ENCODE measurements around the gene THAP3. TPM values are rescaled to one million over a fixed set of nuclear protein-coding genes. Genes with fewer than 3 reads are reported as not detected.

Gene THAP3
- total and polyA plus RNA-seq, 2 of the 8 experiments (the other 6 are each of a cell fraction or from before 2014, with no cell fraction given) = 8.2 to 15.3 TPM

DNA sequence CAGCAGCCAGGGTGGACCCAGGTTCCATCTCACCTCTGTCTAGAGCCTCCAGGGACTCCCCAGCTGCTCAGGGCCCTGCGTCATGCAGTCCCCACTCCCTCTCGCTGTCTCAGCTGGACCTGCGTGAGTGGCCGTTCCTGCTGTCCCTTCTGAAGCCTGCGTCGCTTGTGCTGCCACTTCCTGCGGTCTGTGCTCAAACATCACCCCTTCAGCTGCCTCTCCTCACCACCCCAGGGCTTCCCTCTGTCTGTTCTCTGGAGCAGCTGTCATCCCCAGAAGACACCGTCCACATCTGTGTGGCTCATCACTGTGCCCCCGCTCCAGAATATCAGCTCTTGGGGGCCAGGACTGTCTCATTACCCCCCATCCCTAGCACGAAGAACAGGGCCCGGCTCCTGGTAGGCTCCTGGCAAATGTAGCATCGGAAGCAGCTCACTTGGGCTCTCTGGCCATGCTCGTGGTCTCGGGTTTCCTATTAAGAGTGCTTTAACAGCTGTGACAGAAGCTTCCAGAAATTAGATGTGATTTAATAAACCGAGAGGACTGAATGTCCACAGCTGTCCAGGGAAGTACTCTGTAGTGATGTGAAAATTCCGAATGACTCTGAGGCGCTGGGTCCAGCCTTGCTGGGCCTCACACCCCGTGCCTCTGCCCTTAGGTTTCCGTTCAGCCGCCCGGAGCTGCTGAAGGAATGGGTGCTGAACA lies 3.3 kb downstream of the THAP3 start:
- no peak for DNase-seq (ENCODE audit: low read depth in 1 of 2, low spot score in 2 of 2)
- Histone ChIP-seq H2BK12ac (ENCODE audit: low read depth, low read length) (no peak overlapping the region), H4K5ac (ENCODE audit: insufficient read length, low read depth, low read length) (no peak overlapping the region), H2AK5ac (ENCODE audit: low read depth, low read length) (no peak overlapping the region), H2AFZ (ENCODE audit: low read length) (no peak overlapping the region), H3K23me2 (ENCODE audit: low read depth, low read length) (no peaks in the 10 kb centered on the region; the same call in 1 of the 2 replicates), H3K56ac (replicated peaks; ENCODE audit: insufficient read length, low read depth, low read length) (no peak overlapping the region), H2BK5ac (ENCODE audit: low read depth, low read length) (peak overlapping the region; percentile 44; the same call in 1 of the 2 replicates), H3K4me3 (ENCODE audit: extremely low read depth in 1 of 4, insufficient read depth in 2 of 4, low read depth in 3 of 4, low read length in 4 of 4) (no peak overlapping the region), H3K9me3 (ENCODE audit: insufficient read depth in 2 of 2, low read depth in 1 of 2, low read length in 1 of 2) (no peaks in the 10 kb centered on the region), H3K23ac (ENCODE audit: insufficient read length) (no peak overlapping the region), H3K4ac (replicated peaks; ENCODE audit: insufficient read length, low read depth, low read length) (no peak overlapping the region), H3K79me1 (ENCODE audit: low read depth, low read length) (peaks cover 2% of the 10 kb centered on the region; the same call in 1 of the 2 replicates), H4K20me1 (replicated peaks in 1 of 2; ENCODE audit: control insufficient read depth in 1 of 2, insufficient read depth in 2 of 2, low read length in 2 of 2) (peaks cover 5 to 14% of the 10 kb centered on the region in 2 experiments), H3K4me1 (replicated peaks in 1 of 4; ENCODE audit: control insufficient read depth in 3 of 4, insufficient read depth in 4 of 4, low read length in 3 of 4) (0 out of 7 replicates have a peak, but pooled peaks cover 0 to 2% (median 0%) of the 10 kb centered on the region in 4 experiments), H3K27me3 (replicated peaks in 1 of 4; ENCODE audit: control insufficient read depth in 3 of 4, extremely low read depth in 1 of 4, insufficient read depth in 3 of 4, low read length in 3 of 4) (no peaks in the 10 kb centered on the region), H2BK120ac (replicated peaks; ENCODE audit: low read depth, low read length) (no peak overlapping the region), H3K4me2 (ENCODE audit: insufficient read depth in 1 of 2, low read depth in 2 of 2, low read length in 2 of 2) (no peak overlapping the region), H3K79me2 (ENCODE audit: control insufficient read depth in 1 of 2, insufficient read depth in 2 of 2, low read length in 2 of 2) (peaks cover 0 to 13% of the 10 kb centered on the region in 2 experiments; a peak in 3 of 4 replicates), H4K8ac (ENCODE audit: extremely low read depth, insufficient read depth, low read length) (no peak overlapping the region; the same call in 1 of the 2 replicates), H3K27ac (ENCODE audit: low read depth, low read length) (no peak overlapping the region), H2BK15ac (ENCODE audit: low read length) (no peak overlapping the region), H3K14ac (ENCODE audit: insufficient read length) (no peak overlapping the region), H3K9ac (replicated peaks in 1 of 4; ENCODE audit: extremely low read depth in 1 of 4, low read depth in 3 of 4, low read length in 3 of 4) (peak overlapping the region in 1 of 4 experiments; percentile 18; a peak in 1 of 7 replicates), H2BK20ac (ENCODE audit: low read length) (no peak overlapping the region), H3K36me3 (ENCODE audit: control insufficient read depth in 2 of 4, insufficient read depth in 4 of 4, low read length in 3 of 4) (peaks cover 0 to 27% (median 3%) of the 10 kb centered on the region in 4 experiments; a peak in 5 of 8 replicates), H3K18ac (ENCODE audit: extremely low read depth, low read length) (no peak overlapping the region), H4K91ac (replicated peaks; ENCODE audit: insufficient read length, low read length) (no peak overlapping the region)
- WGBS, 2 experiments (ENCODE audit: extremely low coverage in 1 of 2, insufficient coverage in 1 of 2, insufficient read length in 1 of 2, insufficient replicate concordance in 2 of 2, low coverage in 1 of 2, low lambda C conversion rate in 2 of 2, missing lambda C conversion rate in 1 of 2) = 91% methylated on average over 21 of the region's 21 CpGs; no CpG with 5 or more reads in 1 of the 2 experiments
- TF ChIP-seq SP2 (IDR thresholded peaks at IDR 0.05; ENCODE audit: low read length) (no peak), FOSL1 (IDR thresholded peaks at IDR 0.05; ENCODE audit: insufficient read depth, low read depth, low read length) (no peak), POU5F1 (IDR thresholded peaks at IDR 0.05; ENCODE audit: low read depth, low read length) (no peak), BACH1 (IDR thresholded peaks at IDR 0.05; ENCODE audit: low read length) (no peak), NRF1 (IDR thresholded peaks at IDR 0.05; ENCODE audit: low read depth, low read length) (no peak), SP4 (IDR thresholded peaks at IDR 0.05; ENCODE audit: low read length) (no peak)
- no peak for FAIRE-seq
- POLR2A ChIA-PET (ENCODE audit: partially characterized antibody) = interaction anchor here (0.8 to 14.3 kb wide), 2 partner anchors 10 to 28 kb away, joined by 3 to 175 read pairs; partner anchors contain the start of gene KLHL21
- CTCF ChIA-PET (ENCODE audit: partially characterized antibody) = interaction anchor here (0.8 to 2.7 kb wide), 5 partner anchors 9 to 30 kb away, joined by 3 to 10 read pairs (median 3); no protein-coding TSS in a partner anchor

Data from H1 (cell line).